ENCODE data around the gene ISG20.
A peak's percentile ranks its signal among the peaks of the same experiment; 100 is the strongest.

Gene ISG20

DNA sequence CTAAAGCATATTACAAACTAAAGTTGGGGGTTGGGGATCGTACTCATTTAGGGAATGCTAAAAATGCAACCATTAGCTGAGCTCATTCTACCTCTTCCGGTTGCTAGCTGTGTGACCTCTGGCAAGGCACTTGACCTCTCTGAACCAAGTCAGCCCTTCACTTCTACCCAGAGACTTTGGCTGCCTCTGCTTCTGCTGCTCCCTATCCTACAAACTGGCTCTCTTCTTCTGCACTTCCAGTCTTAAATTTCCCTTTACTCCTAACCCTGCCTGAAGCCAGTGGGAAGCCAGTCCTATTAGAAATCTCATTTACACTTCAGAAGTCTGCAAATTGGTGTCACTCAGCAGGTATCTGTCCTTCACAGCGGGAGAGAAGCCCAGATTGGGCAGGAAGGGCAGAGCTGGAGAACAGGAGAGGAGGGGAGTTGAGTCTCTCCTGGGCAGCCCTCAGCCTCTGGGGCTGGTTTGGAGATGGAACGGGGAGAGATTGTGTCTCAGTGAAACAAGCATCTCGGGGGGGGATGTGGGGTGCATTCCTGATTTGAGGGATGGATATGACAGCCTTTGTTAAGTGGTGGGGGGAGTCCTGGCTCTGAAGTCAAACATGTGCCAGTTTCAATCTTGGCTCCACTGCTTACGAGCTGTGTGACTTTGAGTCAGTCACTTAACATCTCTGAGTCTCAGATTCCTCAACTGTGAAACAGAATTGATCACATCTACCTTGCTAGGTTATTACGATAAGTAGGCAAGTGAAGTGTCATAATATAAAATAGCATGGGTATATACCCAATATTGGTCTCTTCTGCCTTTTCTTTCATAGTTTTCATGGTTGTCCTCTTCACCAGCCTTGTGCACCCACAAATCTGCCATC lies 25.5 kb upstream of the ISG20 start:
- H3K4me3 ChIP-seq (ENCODE audit: low read depth, low read length): no peak overlapping the region
- TF ChIP-seq, protein P1, sequence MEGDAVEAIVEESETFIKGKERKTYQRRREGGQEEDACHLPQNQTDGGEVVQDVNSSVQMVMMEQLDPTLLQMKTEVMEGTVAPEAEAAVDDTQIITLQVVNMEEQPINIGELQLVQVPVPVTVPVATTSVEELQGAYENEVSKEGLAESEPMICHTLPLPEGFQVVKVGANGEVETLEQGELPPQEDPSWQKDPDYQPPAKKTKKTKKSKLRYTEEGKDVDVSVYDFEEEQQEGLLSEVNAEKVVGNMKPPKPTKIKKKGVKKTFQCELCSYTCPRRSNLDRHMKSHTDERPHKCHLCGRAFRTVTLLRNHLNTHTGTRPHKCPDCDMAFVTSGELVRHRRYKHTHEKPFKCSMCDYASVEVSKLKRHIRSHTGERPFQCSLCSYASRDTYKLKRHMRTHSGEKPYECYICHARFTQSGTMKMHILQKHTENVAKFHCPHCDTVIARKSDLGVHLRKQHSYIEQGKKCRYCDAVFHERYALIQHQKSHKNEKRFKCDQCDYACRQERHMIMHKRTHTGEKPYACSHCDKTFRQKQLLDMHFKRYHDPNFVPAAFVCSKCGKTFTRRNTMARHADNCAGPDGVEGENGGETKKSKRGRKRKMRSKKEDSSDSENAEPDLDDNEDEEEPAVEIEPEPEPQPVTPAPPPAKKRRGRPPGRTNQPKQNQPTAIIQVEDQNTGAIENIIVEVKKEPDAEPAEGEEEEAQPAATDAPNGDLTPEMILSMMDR (IDR thresholded peaks at IDR 0.05; ENCODE audit: low read depth, low read length, missing control alignments): no peak
- DNase-seq (ENCODE audit: low read depth): no peak

DNA sequence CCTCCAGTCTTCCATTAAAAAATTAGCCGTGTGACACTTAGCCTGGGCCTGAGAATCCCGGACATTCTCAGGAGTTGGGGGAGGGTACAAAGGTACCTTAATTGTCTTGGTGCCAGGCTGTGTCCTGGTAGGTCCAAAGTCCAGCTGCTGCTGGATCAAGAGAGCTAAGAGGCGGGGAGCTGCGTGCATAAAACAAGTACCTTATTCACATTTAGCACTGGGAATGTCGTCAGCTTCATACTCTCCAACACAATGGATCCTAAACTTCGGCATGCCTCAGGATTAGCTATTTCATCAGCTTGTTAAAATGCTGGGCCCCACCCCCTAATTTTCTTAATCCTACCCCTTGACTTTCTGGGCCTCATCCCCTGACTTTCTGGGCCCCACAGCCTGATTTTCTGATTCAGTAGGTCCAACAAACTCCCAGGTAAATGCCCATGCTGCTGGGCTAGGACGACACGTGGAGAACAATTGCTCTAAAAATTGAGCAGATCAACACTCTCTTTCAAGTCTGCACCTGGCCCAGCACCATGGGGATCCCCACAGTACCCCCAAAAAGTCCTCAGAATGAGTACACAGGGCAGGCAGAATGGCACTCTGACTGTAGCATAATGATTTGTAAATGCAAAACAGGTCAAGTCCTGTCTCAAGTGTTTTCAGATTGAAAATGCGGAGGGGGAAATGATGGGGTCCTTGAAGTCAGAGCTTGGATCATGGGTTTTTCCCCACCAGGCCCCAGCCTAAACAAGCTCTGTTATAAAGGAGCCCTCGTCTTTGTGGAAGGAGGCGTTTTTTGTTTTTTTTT lies 23.3 kb upstream of the ISG20 start:
- TF ChIP-seq, protein P1 (IDR thresholded peaks at IDR 0.05; ENCODE audit: low read depth, low read length, missing control alignments): no peak
- DNase-seq (ENCODE audit: low read depth): peak; percentile 58
- H3K4me3 ChIP-seq (ENCODE audit: low read depth, low read length): no peak overlapping the region

DNA sequence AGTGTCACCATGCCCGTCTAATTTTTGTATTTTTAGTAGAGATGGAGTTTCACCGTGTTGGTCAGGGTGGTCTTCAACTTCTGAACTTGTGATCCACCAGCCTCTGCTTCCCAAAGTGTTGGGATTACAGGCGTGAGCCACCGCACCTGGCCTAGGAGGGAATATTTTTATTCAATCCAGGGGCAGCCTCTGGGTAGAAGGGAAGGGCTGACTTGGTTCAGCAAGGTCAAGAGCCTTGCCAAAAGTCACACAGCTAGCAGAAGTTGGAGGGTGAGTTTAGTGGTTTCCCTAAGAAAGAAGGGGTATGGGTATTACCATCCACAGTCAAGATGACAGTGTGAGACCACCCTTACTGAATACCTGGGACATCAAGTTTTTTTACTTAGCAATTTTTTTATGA lies 22.6 kb upstream of the ISG20 start:
- TF ChIP-seq, protein P1 (IDR thresholded peaks at IDR 0.05; ENCODE audit: low read depth, low read length, missing control alignments): no peak
- H3K4me3 ChIP-seq (ENCODE audit: low read depth, low read length): no peak overlapping the region
- no peak for DNase-seq (ENCODE audit: low read depth)

DNA sequence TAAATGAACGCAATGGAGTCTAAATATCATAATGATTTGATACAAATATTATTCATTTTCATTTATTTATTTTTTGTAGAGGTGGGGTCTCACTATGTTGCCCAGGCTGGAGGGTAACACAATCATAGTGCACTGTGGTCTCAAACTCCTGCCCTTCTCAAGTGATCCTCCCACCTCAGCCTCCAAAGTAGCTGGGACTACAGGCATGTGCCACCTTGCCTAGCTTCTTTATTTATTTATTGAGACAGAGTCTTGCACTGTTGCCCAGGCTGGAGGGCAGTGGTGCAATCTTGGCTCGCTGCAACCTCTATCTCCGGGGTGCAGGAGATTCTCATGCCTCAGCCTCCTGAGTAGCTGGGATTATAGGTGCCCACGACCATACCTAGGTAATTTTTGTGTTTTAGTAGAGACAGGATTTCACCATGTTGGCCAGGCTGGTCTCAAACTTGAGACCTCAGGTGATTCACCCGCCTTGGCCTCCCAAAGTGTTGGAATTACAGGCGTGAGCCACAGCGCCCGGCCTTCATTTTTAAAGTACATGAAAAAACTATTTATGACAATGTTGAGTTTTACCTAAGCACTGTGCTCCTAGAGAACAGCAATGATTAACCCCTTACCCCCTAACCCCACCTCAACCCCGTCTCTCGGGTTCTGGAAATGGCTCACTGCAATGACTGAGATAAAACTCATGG lies 21.6 kb upstream of the ISG20 start:
- TF ChIP-seq, protein P1 (IDR thresholded peaks at IDR 0.05; ENCODE audit: low read depth, low read length, missing control alignments): no peak
- no peak for DNase-seq (ENCODE audit: low read depth)
- no peak overlapping the region for H3K4me3 ChIP-seq (ENCODE audit: low read depth, low read length)

DNA sequence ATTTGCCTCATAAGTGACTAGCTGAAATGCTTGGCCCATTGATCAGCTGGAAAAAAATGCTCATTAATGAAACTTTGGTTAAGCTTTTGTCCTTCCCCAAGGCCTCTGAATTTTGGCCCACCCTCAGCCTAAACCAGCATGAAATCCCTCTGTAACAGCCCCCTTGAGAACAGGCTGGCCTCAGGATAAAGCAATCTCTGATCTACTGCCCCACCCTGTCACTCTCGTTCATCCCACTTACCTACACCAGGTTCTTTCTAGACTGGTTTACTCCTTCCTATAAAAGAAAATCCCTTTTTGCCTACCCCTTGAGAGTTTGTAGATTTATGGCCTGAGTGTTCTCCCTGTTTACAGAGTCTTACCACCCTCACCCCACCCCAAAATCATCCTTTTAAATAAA lies 21.0 kb upstream of the ISG20 start:
- no peak overlapping the region for H3K4me3 ChIP-seq (ENCODE audit: low read depth, low read length)
- DNase-seq (ENCODE audit: low read depth): no peak
- TF ChIP-seq, protein P1 (IDR thresholded peaks at IDR 0.05; ENCODE audit: low read depth, low read length, missing control alignments): no peak

DNA sequence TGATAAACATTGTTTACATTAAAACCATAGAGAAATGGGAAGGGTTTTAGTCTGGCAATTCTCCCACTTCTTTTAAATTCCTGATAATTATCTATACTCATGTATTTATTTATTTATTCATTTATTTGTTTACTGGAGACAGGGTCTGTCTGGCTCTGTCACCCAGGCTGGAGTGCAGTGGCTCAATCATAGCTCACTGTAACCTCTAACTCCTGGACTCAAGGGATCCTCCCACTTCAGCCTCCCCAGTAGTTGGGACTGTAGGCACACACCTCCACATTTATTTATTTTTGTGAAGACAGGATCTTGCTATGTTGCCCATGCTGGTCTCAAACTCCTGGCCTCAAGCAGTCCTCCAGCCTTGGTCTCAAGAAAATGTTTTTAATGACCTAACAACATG lies 20.1 kb upstream of the ISG20 start:
- no peak overlapping the region for H3K4me3 ChIP-seq (ENCODE audit: low read depth, low read length)
- no peak for DNase-seq (ENCODE audit: low read depth)
- TF ChIP-seq, protein P1 (IDR thresholded peaks at IDR 0.05; ENCODE audit: low read depth, low read length, missing control alignments): no peak

Measured in GM12864 (cell line).